Peyer's patch (tissue), 4 donors: Measurements from ENCODE around the gene LRP11.

Experiments used
- POLR2A ChIP-seq, 2 donors: fragments of 450-650 bp; IDR thresholded peaks; one replicate each; pipeline ENCODE4 v1.5.1; 2017; ENCODE audit warnings: antibody characterized with exemption in 2 of 2, mild to moderate bottlenecking in 2 of 2, moderate library complexity in 2 of 2
- TF ChIP-seq, protein P1 (sequence below), 6 experiments: fragments of 450-650 bp in 4 of 6; fragments of 200-600 bp in 2 of 6; sonication (generic) in 1 of 6; IDR thresholded peaks; one replicate each; pipeline ENCODE4 v1.5.1; 2017 to 2019; ENCODE audit warnings: antibody characterized with exemption in 6 of 6, mild to moderate bottlenecking in 3 of 6, moderate library complexity in 1 of 6

DNA sequence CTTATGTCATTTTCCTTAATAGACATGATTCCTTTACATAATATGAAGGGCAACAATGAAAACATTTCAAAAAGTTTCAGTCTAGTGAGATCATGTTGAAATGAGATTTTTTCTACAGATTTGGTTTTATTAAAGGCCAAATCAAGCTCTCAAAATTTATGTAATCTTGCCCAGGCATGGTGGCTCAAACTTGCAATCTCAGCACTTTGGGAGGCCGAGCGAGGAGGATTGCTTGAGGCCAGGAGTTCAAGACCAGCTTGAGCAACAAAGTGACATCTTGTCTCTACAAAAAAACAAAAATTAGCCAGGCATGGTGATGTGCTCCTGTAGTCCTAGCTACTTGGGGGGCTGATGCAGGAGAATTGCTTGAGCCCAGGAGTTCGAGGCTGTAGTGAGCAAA is 50.8 kb downstream of the LRP11 start:
- TF ChIP-seq, protein P1, sequence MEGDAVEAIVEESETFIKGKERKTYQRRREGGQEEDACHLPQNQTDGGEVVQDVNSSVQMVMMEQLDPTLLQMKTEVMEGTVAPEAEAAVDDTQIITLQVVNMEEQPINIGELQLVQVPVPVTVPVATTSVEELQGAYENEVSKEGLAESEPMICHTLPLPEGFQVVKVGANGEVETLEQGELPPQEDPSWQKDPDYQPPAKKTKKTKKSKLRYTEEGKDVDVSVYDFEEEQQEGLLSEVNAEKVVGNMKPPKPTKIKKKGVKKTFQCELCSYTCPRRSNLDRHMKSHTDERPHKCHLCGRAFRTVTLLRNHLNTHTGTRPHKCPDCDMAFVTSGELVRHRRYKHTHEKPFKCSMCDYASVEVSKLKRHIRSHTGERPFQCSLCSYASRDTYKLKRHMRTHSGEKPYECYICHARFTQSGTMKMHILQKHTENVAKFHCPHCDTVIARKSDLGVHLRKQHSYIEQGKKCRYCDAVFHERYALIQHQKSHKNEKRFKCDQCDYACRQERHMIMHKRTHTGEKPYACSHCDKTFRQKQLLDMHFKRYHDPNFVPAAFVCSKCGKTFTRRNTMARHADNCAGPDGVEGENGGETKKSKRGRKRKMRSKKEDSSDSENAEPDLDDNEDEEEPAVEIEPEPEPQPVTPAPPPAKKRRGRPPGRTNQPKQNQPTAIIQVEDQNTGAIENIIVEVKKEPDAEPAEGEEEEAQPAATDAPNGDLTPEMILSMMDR (IDR thresholded peaks at IDR 0.05): no peak
- TF ChIP-seq POLR2A (IDR thresholded peaks at IDR 0.05): no peak
